ENCODE data around the gene GPR160.

The GPR160 gene

GRCh38 chr3:170033489-170033888 is 4.3 kb upstream of the GPR160 start:
- DNase-seq = peak; percentile 41

GRCh38 chr3:170038434-170039110 is 777 bp downstream of the GPR160 start:
- peak; percentile 41 for DNase-seq

- DNase-seq = no peak
Observed at GRCh38 chr3:170040418-170040817, 2.6 kb downstream of the GPR160 start.

GRCh38 chr3:170043506-170043905 is 5.7 kb downstream of the GPR160 start:
- DNase-seq = no peak

GRCh38 chr3:170044271-170044670 is 6.5 kb downstream of the GPR160 start:
- DNase-seq = no peak

- no peak for DNase-seq
Observed at GRCh38 chr3:170044795-170045244, 7.0 kb downstream of the GPR160 start.

GRCh38 chr3:170046269-170047132 is 8.7 kb downstream of the GPR160 start:
- no peak for DNase-seq

- no peak for DNase-seq
Observed at GRCh38 chr3:170047133-170047404, 9.3 kb downstream of the GPR160 start.

GRCh38 chr3:170049146-170050000 is 11.6 kb downstream of the GPR160 start:
- no peak for DNase-seq

- DNase-seq = no peak
Observed at GRCh38 chr3:170050753-170051152, 13.0 kb downstream of the GPR160 start.

- DNase-seq = no peak
Observed at GRCh38 chr3:170052398-170052797, 14.6 kb downstream of the GPR160 start.

GRCh38 chr3:170054204-170054603 is 16.4 kb downstream of the GPR160 start:
- DNase-seq = no peak

GRCh38 chr3:170055209-170055608 is 17.4 kb downstream of the GPR160 start:
- no peak for DNase-seq

GRCh38 chr3:170056710-170057454 is 19.1 kb downstream of the GPR160 start:
- DNase-seq = no peak

GRCh38 chr3:170057550-170057949 is 19.8 kb downstream of the GPR160 start:
- no peak for DNase-seq

- no peak for DNase-seq
Observed at GRCh38 chr3:170058127-170058526, 20.3 kb downstream of the GPR160 start.

GRCh38 chr3:170059447-170059846 is 21.7 kb downstream of the GPR160 start:
- DNase-seq = no peak

GRCh38 chr3:170062068-170062467 is 24.3 kb downstream of the GPR160 start:
- no peak for DNase-seq

- no peak for DNase-seq
Observed at GRCh38 chr3:170062769-170063168, 25.0 kb downstream of the GPR160 start.

GRCh38 chr3:170063691-170064090 is 25.9 kb downstream of the GPR160 start:
- DNase-seq = no peak

- DNase-seq = no peak
Observed at GRCh38 chr3:170064108-170064507, 26.3 kb downstream of the GPR160 start.

- DNase-seq = no peak
Observed at GRCh38 chr3:170075441-170076091, 37.8 kb downstream of the GPR160 start.

Measured in activated CD4-positive, alpha-beta T cell treated with anti-CD3 and anti-CD28 coated beads, Interleukin-2, amount 50 U/mL, for 1 hour (primary cell).